Measurements from ENCODE around the gene GGT5.
"Not testable (repeated sequence)": the region's sequence is repeated elsewhere in the genome, so short reads cannot be mapped to it uniquely, and the experiment has no call there.

Gene GGT5

DNA sequence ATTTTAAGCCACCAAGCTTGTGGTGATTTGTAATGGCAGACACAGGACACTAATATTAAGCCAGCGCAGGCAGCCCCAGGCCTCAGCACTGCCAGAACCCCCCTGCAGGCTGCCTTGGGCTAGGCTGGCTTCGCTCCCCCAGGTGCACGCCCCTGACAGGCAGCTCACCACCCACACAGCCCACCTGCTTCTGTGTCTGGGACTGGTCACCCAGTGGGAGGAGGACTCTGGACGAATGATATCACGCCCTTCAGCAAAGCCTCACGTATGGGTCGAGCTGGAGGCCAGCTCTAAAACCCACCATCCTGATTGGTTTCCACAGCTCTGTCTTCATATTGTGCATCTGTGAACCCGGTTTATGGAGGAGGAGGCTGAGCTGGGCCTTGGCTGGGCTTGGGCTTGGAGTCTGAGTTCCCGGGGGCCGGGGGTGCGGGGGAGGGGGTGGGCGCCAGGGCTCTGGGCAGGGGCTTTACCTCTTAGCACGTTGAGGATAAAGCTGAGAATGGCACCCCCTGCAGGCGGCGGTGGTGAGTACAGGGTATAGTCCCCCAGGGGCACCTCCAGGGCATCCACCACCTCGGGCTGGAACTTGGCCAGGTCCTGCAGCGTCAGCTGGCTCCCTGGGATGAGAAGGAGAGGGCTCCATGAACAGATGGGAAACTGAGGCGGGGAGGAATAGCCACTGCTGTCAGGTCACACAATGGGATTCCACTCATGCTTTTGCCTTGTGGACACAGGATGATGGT lies 13.8 kb downstream of the GGT5 start:
- H3K9me3 Mint-ChIP-seq = peaks cover 2% of the 10 kb centered on the region
- peak; percentile 66 for ATAC-seq
- peaks cover 7% of the 10 kb centered on the region for H3K4me1 Mint-ChIP-seq
- no peak overlapping the region for H3K4me3 Mint-ChIP-seq
- no peak overlapping the region for H3K27ac Mint-ChIP-seq
- H3K27me3 Mint-ChIP-seq = peaks cover 13% of the 10 kb centered on the region
- H3K36me3 Mint-ChIP-seq = no peaks in the 10 kb centered on the region

DNA sequence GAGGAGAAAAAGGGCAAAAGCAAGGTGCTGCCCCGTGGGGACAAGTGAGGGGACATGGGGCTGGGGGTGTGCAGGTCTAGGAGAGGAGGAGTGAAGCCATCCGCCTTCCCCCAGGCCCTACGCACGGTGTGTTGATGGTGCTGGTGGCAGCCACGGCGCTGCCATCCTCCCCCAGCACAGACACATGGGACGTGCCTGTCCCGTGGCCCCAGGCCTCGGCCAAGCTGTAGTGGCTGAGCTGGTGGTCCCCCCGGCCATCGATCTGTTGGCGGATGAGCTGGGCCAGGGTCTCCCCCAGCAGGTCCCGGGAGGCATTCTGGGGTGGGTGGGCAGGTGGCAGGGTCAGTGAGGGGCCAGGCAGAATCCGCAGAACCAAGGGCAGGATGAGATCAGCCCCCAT lies 18.9 kb downstream of the GGT5 start:
- H3K36me3 Mint-ChIP-seq = no peaks in the 10 kb centered on the region
- peaks cover 5% of the 10 kb centered on the region for H3K27me3 Mint-ChIP-seq
- ATAC-seq = peak; percentile 7
- no peak overlapping the region for H3K4me3 Mint-ChIP-seq
- peaks cover 2% of the 10 kb centered on the region for H3K9me3 Mint-ChIP-seq
- H3K27ac Mint-ChIP-seq = no peak overlapping the region
- H3K4me1 Mint-ChIP-seq = no peaks in the 10 kb centered on the region

DNA sequence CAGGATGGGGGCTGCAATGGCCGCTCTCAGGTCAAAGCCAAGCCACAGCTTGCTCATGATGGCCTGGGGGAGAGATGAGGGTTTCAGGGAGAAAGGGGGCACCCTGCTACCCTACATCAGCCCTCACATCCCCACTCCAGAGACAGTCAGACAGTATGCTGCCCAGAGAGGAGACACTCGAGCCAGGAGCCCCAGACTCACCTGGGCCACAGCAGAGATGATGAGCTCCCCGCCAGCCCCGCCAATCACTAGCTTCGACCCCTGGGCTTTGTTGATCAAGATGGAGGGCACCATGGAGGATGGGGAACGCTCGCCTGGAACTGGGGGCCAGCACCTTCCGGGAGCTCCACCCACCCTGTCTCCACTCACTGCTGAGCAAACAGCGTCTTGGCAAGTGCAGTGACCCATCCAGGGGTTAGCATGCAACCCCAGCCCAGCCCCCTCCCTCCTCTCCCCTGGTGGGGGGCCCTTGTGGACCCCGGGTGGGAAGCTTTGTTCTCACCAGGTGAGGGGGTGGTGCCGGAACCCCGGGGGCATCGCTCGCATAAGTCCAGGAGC lies 19.8 kb downstream of the GGT5 start:
- Mint-ChIP-seq H3K36me3 (no peaks in the 10 kb centered on the region), H3K27ac (no peak overlapping the region), H3K9me3 (peaks cover 2% of the 10 kb centered on the region), H3K4me3 (no peak overlapping the region), H3K4me1 (no peaks in the 10 kb centered on the region), H3K27me3 (no peaks in the 10 kb centered on the region)
- ATAC-seq = peak; percentile 37

DNA sequence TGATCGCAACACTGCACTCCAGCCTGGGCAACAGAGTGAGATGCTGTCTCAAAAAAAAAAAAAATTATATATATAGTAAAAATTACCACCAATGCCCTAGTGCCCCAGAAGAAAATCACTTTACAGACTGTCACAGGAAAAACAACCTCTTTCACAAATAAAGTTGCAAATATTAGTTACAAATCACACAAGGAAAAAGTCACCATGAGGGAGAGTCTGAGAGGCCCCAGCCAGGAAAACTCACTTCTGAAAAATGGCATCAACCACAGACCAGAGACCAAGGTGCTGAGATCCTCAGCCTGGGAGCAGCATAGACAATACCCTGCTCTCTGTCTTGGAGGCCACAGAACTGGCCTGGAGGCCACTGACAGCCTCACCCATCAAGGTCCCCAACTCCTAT lies 20.4 kb downstream of the GGT5 start:
- no peaks in the 10 kb centered on the region for H3K4me1 Mint-ChIP-seq
- peaks cover 2% of the 10 kb centered on the region for H3K9me3 Mint-ChIP-seq
- no peak overlapping the region for H3K27ac Mint-ChIP-seq
- no peaks in the 10 kb centered on the region for H3K27me3 Mint-ChIP-seq
- no peak for ATAC-seq
- H3K36me3 Mint-ChIP-seq = no peaks in the 10 kb centered on the region
- no peak overlapping the region for H3K4me3 Mint-ChIP-seq

DNA sequence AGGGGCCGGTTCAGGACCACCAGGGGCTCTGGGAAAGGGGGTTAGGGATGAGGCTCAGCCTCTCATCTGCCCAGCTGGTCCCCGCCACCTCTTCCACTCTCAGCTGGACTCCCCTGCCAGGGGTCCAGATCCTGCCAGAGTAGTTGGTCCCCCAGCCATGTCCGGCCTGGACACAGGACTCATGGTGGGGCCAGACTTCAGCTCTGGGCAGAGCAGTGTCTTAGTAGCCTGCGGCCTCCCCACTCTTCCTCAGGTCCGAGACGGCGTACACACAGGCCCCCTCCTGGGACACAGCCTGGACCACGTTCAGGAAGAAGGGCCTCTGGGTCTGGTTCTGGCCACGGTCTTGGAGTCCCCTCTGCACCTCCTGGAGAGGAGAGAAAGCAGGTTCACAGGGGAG lies 25.1 kb downstream of the GGT5 start:
- no peaks in the 10 kb centered on the region for H3K36me3 Mint-ChIP-seq
- no peaks in the 10 kb centered on the region for H3K9me3 Mint-ChIP-seq
- H3K4me1 Mint-ChIP-seq = peaks cover 6% of the 10 kb centered on the region
- no peak for ATAC-seq
- no peak overlapping the region for H3K27ac Mint-ChIP-seq
- H3K4me3 Mint-ChIP-seq = no peak overlapping the region
- peaks cover 12% of the 10 kb centered on the region for H3K27me3 Mint-ChIP-seq

DNA sequence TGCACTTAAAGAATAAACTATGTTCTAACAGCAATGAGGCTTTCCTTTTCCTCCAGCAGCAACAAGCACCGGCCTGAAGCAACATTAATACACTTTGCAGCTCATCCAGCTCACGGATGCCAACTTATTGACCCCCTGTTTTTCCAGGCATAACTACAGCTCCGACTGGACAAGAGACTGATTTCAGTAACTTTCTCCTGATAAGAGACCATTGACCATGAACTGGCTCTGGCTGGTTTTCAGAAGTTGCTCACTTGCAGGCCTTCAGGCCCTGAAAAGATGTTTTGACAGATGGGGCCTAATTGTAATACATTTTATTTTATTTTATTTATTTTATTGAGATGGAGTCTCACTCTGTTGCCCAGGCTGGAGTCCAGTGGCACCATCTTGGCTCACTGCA lies 27.5 kb downstream of the GGT5 start:
- Mint-ChIP-seq H3K9me3 (no peaks in the 10 kb centered on the region), H3K27ac (no peak overlapping the region), H3K4me3 (no peak overlapping the region), H3K27me3 (peaks cover 21% of the 10 kb centered on the region), H3K4me1 (peaks cover 6% of the 10 kb centered on the region), H3K36me3 (no peaks in the 10 kb centered on the region)
- no peak for ATAC-seq

DNA sequence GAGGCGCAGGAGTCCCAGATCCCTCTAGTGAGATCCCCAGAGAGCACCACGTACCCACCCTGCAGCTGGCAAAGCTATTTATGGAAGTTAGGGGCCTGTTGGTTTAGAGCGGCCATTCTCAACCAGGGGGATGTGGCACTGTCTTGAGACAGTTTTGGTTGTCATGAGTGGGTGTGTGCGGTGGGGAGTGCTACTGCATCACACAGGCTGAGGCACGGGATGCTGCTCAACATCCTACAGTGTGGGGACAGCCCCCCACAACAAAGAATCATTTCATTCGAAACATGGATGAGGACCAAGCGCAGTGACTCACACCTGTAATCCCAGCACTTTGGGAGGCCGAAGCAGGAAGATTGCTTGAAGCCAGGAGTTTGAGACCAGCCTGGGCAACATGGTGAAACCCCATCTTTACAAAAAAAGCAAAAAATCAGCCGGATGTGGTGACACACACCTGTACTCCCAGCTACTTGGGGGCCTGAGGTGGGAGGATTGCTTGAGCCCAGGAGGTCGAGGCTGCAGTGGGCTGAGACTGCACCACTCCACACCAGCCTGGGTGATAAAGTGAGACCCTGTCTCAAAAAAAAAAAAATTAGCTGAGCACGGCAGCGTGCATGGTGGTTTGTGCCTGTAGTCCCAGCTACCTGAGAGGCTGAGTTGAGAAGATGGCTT lies 28.2 kb downstream of the GGT5 start:
- H3K27me3 Mint-ChIP-seq = peaks cover 21% of the 10 kb centered on the region
- peaks cover 6% of the 10 kb centered on the region for H3K4me1 Mint-ChIP-seq
- peak; percentile 72 for ATAC-seq
- H3K4me3 Mint-ChIP-seq = no peak overlapping the region
- peak overlapping the region; percentile 53 for H3K27ac Mint-ChIP-seq
- no peaks in the 10 kb centered on the region for H3K9me3 Mint-ChIP-seq
- H3K36me3 Mint-ChIP-seq = no peaks in the 10 kb centered on the region

DNA sequence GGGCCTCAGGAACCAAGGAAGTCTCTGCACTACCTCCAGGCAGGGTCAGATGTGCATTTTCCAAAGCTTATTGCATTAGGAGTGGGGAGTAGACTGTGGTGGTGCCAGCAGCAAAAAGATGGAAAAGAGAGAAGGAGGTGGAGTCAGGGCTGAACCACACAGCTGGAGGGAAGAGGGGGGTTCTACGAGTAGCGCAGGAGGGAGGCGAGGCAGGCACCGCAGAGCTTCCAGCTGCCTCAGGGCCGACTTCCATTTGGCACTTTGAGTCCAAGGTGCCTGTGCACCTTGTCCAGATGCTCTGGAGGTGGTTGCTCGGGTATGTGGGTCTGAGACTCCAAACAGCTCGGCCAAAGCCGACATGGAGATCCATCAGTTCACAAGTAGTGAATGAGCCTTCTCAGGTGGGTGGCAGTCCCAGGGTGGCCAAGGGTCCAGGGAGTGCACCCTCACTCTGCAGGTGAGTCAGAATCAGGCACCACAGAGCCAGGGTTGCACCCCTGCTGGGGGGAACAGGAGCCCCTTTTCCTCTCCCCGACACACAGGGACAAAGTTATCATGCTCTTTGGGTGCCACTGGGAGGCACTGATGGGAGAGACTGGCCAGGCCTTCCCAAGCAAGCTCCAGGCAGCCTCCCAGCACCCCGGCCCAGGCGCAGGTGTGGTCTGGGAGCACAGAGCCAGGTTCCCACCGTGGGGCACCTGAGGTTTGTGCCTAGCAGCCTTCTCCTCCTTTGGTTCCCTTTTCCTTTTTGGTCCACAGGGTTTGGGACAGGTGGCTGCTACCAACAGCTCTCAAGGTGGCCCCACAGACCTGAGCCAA lies 30.2 kb downstream of the GGT5 start:
- no peak overlapping the region for H3K27ac Mint-ChIP-seq

DNA sequence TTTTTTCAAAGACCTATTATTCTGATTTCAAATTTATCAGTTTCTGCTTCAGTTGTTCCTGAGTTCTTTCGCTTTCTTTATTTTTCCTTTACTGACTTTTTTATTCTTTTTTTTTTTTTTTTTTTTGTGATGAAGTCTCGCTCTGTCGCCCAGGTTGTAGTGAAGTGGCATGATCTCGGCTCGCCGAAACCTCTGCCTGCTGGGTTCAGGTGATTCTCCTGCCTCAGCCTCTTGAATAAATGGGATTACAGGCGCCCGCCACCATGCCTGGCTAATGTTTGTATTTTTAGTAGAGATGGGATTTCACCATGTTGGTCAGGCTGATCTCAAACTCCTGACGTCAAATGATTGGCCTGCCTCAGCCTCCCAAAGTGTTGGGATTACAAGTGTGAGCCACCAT lies 31.8 kb downstream of the GGT5 start:
- not testable (repeated sequence) for H3K36me3 Mint-ChIP-seq, H3K9me3 Mint-ChIP-seq, H3K4me3 Mint-ChIP-seq, H3K27me3 Mint-ChIP-seq, ATAC-seq, H3K27ac Mint-ChIP-seq, H3K4me1 Mint-ChIP-seq

More for the DNA sequence above, 30.2 kb downstream of the GGT5 start:
- Mint-ChIP-seq H3K4me3 (no peak overlapping the region), H3K4me1 (peaks cover 6% of the 10 kb centered on the region), H3K36me3 (no peaks in the 10 kb centered on the region), H3K9me3 (no peaks in the 10 kb centered on the region), H3K27me3 (peaks cover 21% of the 10 kb centered on the region)
- ATAC-seq = no peak

DNA sequence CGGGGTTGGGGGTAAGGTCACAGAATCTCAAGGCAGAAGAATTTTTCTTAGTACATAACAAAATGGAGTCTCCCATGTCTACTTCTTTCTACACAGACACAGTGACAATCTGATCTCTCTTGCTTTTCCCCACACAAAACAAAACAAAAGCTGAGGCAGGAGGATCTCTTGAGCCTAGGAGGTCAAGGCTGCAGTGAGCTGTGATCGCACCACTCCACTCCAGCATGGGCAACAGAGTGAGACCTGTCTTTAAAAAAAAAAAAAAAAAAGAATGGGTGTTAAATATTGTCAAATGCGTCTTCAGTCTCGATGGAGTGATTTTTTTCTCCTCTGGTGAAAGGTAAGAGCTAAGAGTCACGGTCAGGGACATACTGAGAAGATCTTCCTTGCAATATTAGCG lies 33.2 kb downstream of the GGT5 start:
- not testable (repeated sequence) for H3K4me3 Mint-ChIP-seq, ATAC-seq, H3K27me3 Mint-ChIP-seq, H3K27ac Mint-ChIP-seq, H3K36me3 Mint-ChIP-seq, H3K9me3 Mint-ChIP-seq
- peaks cover 21% of the 10 kb centered on the region for H3K4me1 Mint-ChIP-seq

DNA sequence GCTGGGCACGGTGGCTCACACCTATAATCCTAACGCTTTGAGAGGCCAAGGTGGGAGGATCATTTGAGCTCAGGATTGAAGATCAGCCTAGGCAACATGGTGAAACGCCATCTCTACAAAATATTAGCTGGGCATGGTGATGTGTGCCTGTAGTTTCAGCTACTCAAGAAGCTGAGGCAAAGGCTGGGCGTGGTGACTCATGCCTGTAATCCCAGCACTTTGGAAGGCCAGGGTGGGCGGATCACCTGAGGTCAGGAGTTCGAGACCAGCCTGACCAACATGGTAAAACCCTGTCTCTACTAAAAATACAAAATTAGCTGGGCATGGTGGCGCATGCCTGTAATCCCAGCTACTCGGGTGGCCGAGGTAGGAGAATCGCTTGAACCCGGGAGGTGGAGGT lies 34.5 kb downstream of the GGT5 start:
- H3K27ac Mint-ChIP-seq, H3K36me3 Mint-ChIP-seq, H3K9me3 Mint-ChIP-seq, H3K27me3 Mint-ChIP-seq, H3K4me3 Mint-ChIP-seq, ATAC-seq: not testable (repeated sequence)
- H3K4me1 Mint-ChIP-seq = peaks cover 25% of the 10 kb centered on the region

DNA sequence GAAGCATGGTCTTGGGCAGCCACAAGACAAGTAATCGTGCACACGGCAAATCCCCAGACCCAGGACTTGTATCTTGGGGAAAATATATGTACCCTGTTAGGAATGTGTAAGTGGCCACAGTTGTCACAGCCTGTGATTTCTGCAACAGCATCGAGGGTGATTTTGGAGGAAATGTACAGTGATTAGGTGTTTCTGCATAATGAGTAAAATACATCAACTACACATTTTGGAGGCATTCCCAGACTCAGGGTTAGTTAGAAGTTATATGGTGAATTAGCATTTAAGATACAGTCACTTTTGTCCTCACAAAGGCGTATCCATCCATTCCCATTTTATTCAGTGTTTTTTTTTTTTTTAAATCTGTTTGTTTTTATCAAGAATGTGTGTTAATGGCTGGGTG lies 35.2 kb downstream of the GGT5 start:
- Mint-ChIP-seq H3K9me3 (no peaks in the 10 kb centered on the region), H3K27me3 (peaks cover 9% of the 10 kb centered on the region), H3K4me1 (peaks cover 27% of the 10 kb centered on the region), H3K4me3 (no peak overlapping the region), H3K27ac (no peak overlapping the region), H3K36me3 (no peaks in the 10 kb centered on the region)
- no peak for ATAC-seq

DNA sequence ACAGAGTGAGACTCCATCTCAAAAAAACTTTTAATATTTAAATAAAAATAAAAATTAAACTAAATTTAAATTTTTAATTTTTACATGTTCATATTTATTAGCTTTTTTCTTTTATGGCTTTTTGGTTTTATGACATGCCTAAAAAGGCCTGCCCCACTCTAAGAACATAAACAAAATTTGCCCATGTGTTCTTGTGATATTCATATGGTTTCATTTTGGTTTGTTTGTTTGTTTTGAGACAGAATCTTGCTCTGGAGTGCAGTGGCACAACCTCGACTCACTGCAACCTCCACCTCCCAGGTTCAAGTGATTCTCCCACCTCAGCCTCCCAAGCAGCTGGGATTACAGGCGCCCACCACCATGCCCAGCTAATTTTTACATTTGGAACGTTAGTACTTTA lies 35.9 kb downstream of the GGT5 start:
- Mint-ChIP-seq H3K27ac (no peak overlapping the region), H3K36me3 (no peaks in the 10 kb centered on the region), H3K4me1 (peaks cover 27% of the 10 kb centered on the region), H3K27me3 (peaks cover 3% of the 10 kb centered on the region), H3K9me3 (no peaks in the 10 kb centered on the region), H3K4me3 (no peak overlapping the region)
- no peak for ATAC-seq

DNA sequence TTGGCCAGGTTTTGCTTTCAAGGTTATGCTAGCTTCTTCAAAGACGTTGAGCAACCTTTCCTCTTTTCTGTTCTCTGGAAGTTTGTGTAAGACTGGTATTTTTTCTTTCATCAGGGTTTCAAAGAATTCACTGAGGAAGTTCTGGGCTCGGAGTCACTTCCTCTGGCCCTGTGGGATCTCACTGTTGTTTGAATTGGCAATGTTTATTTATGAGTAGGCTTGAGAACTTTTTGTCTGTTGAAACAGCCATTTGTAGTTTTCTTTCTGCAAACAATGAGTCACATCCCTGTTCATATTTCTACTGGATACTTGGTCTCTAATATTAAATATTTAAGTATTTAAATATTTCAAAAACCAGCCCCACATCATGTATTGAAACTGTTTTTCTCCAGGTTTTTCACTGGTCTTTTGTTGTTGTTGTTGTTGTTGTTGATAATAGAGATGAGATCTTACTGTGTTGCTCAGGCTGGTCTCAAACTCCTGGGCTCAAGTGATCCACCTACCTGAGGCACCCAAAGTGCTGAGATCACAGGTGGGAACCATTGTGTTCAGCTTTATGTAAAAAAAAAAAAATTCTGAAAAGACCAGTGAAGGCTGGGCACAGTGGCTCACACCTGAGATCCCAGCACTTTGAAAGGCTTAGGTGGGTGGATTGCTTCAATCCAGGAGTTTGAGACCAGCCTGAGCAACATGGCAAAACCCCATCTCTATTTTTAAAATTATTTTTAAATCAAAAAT lies 36.7 kb downstream of the GGT5 start:
- no peaks in the 10 kb centered on the region for H3K27me3 Mint-ChIP-seq
- peaks cover 27% of the 10 kb centered on the region for H3K4me1 Mint-ChIP-seq
- H3K27ac Mint-ChIP-seq = peak overlapping the region; percentile 25
- H3K4me3 Mint-ChIP-seq = no peak overlapping the region
- ATAC-seq = no peak
- no peaks in the 10 kb centered on the region for H3K9me3 Mint-ChIP-seq
- no peaks in the 10 kb centered on the region for H3K36me3 Mint-ChIP-seq

All from stimulated activated memory B cell treated with anti-CD40 and anti-IgM and Interleukin-4, amounts not matched to agents 10 μg/mL and 1 μg/mL and 100 μg/mL, for 72 hours (primary cell).